HG02885 (cell line): ENCODE measurements around the gene CERKL.
"Not testable (repeated sequence)": the region's sequence is repeated elsewhere in the genome, so short reads cannot be mapped to it uniquely, and the experiment has no call there.

Source experiments
- ATAC-seq: cut with Tn5 transposase; IDR thresholded peaks from one replicate; pipeline ENCODE4 v1.9.1; 2021; ENCODE audit warnings: mild to moderate bottlenecking; ENCODE audit not compliant: unreplicated experiment, poor library complexity

CERKL gene

GRCh38 chr2:181656450-181657291, at the start of gene CERKL:
Gene CERKL (minus strand): TSS chr2:181657105. CDS start chr2:181657006, 99 bp downstream.
- ATAC-seq: peak; percentile 91

- not testable (repeated sequence) for ATAC-seq
These were observed 45.6 kb upstream of the CERKL start for GRCh38 chr2:181702519-181702918.

- ATAC-seq: no peak
These were observed 41.3 kb upstream of the CERKL start for GRCh38 chr2:181698223-181698622.

GRCh38 chr2:181697571-181697970, 40.7 kb upstream of the CERKL start:
- no peak for ATAC-seq

GRCh38 chr2:181697126-181697525, 40.2 kb upstream of the CERKL start:
- ATAC-seq: no peak

- no peak for ATAC-seq
These were observed 37.4 kb upstream of the CERKL start for GRCh38 chr2:181694271-181694670.

GRCh38 chr2:181690860-181691259, 34.0 kb upstream of the CERKL start:
- ATAC-seq: no peak

- ATAC-seq: no peak
These were observed 29.8 kb upstream of the CERKL start for GRCh38 chr2:181686576-181687185.

GRCh38 chr2:181685150-181685688, 28.3 kb upstream of the CERKL start:
- no peak for ATAC-seq

GRCh38 chr2:181684454-181685149, 27.7 kb upstream of the CERKL start:
- ATAC-seq: no peak

GRCh38 chr2:181683518-181684453, 26.9 kb upstream of the CERKL start:
- ATAC-seq: no peak

- ATAC-seq: no peak
These were observed 26.1 kb upstream of the CERKL start for GRCh38 chr2:181682795-181683517.

- no peak for ATAC-seq
These were observed 25.3 kb upstream of the CERKL start for GRCh38 chr2:181682026-181682789.

- ATAC-seq: no peak
These were observed 24.3 kb upstream of the CERKL start for GRCh38 chr2:181680937-181681811.

- no peak for ATAC-seq
These were observed 23.4 kb upstream of the CERKL start, which contains the start of gene NEUROD1 for GRCh38 chr2:181680055-181680936. Gene NEUROD1 (minus strand): TSS chr2:181680517. CDS start chr2:181678860, 1,657 bp downstream.

GRCh38 chr2:181679544-181679979, 22.7 kb upstream of the CERKL start:
- no peak for ATAC-seq
